Epithelial cell of proximal tubule (primary cell): ENCODE results near the gene NXPE3. TPM values are rescaled to one million over a fixed set of nuclear protein-coding genes. Genes with fewer than 3 reads are reported as not detected.
A peak's percentile ranks its signal among the peaks of the same experiment; 100 is the strongest.

ENCODE experiments used
- DNase-seq: peaks from one replicate; pipeline ENCODE4 v3.0.0-alpha.2; 2011; ENCODE audit warnings: low read depth
- H3K4me3 ChIP-seq: 2 replicates; pipeline ENCODE4 v1.5.1; 2011; ENCODE audit warnings: low read depth, mild to moderate bottlenecking, low read length
- total RNA-seq: library from RNA; depleted of rRNA; stranded (reverse); fragments of >200 nt; gene quantifications from 2 replicates; pipeline ENCODE4 v1.2.3, GENCODE V29; 2015
- TF ChIP-seq, protein P1 (sequence below): conservative IDR thresholded peaks from 2 replicates; pipeline ENCODE4 v1.5.1; 2012; ENCODE audit warnings: low read depth, mild to moderate bottlenecking, low read length

NXPE3 gene
- total RNA-seq, 1 donor from 2014 or later = 8.0 TPM

DNA sequence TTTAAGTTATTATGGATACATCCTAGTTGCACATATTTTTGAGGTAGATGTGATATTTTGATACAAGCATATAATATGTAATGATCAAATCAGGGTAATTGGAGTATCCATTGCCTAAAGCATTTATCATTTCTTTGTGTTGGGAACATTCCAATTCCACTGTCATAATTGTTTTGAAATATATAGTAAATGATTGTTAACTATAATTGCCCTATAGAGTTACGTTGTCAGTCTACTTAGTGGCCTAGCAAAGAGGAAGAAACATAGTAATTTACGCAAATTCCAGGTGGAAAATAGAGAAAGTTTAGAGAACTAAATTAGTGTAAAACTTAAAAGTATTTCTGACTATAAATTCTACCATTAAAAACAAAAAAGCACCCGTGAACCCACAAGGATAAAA lies 24.9 kb downstream of the NXPE3 start:
- TF ChIP-seq, protein P1, sequence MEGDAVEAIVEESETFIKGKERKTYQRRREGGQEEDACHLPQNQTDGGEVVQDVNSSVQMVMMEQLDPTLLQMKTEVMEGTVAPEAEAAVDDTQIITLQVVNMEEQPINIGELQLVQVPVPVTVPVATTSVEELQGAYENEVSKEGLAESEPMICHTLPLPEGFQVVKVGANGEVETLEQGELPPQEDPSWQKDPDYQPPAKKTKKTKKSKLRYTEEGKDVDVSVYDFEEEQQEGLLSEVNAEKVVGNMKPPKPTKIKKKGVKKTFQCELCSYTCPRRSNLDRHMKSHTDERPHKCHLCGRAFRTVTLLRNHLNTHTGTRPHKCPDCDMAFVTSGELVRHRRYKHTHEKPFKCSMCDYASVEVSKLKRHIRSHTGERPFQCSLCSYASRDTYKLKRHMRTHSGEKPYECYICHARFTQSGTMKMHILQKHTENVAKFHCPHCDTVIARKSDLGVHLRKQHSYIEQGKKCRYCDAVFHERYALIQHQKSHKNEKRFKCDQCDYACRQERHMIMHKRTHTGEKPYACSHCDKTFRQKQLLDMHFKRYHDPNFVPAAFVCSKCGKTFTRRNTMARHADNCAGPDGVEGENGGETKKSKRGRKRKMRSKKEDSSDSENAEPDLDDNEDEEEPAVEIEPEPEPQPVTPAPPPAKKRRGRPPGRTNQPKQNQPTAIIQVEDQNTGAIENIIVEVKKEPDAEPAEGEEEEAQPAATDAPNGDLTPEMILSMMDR = no peak
- DNase-seq = no peak
- H3K4me3 ChIP-seq = no peak overlapping the region

DNA sequence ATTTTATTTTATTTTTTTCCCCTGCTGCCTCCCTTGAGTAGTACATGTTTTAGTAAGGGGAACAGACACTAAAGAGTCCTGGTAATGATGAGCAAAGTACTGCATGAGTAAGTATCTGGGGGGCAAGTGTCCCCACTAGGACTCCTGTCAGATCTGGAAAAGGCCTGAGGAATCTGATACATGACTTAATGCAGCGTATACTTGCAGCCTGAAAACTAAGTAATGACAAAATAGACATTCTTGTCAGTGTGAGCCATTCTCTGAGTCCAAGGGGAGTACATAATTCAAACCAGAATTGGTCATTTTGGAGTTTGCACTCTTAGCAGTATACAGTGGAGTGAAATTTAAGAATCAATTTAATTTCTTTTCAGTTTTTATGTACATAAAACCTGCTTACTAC lies 27.5 kb downstream of the NXPE3 start:
- H3K4me3 ChIP-seq = no peak overlapping the region
- no peak for DNase-seq
- TF ChIP-seq, protein P1 = no peak

DNA sequence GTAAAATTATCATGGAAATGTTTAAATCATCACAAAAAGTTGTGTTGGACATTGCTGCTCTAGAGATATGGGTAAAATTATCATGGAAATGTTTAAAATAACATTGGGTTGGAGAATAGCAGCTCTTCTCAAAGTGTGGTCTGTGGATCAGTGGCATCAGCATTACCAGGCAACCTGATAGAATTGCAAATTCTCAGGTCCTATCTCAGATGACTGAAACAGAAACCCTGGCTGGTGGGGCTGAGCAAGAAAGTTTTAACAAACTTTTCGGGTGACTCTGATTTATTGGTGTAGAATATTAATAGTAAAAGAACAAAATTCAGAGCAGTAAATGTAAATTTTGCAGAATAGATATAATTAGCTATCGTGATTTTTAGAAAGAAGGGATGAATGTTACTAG lies 28.9 kb downstream of the NXPE3 start:
- H3K4me3 ChIP-seq = no peak overlapping the region
- DNase-seq = no peak
- TF ChIP-seq, protein P1 = no peak

DNA sequence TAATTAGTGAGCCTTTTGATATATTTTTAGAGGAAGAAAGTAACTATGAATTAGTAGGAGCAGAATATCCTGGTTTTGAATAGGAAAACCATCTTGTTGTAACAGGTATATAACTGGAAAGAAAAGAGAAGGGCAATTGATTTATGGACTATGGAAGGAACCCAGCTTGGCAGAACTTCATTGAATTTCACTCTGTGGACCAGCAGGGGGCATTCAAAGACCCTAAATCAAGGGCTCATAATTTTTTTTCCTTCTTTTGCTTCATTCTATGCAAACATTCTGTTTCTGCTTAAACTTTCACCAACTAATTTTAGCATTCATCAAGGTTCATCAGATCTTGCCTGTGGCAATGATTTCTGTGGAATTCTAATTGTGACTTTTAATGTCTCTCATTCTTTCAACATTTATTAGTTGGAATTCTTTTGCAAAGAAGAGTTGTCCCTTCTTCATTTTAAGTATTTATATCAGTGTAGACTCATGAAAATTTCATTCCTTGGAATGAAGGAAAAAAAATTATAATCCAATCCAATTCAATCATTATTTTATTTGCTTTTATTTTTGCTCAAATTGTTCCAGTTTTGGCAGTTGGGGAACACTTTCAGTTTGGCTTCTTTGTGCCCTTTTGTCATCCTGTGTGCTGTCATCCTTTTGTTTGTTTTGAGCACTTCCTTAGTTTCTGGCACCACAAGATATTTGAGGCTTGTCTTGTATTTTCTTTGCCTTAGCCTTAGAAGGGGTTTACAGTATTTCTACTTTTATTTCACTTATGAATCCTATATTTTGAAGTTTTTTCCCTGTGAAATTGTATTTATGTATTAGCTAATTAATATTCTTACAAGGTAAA lies 30.4 kb downstream of the NXPE3 start:
- TF ChIP-seq, protein P1 = peak; percentile 74
- no peak overlapping the region for H3K4me3 ChIP-seq
- DNase-seq = no peak

DNA sequence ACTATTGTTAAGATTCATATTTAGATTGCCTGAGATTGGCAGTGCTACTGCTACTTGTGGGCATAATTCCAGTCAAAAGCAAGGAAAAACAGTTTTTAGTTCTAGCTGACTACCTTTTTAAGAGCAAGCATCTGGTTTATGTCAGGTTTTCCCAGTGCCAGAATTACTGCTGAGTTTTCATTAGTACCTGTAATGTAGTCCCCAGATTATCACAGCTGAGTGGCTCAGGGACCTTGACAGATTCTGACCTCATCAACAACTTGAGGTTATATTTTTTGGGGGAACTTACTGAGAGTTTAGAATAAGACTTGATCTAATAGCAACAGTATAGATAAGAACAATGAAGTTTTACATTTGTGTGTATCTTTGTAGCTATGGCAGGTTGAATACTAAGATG lies 31.0 kb downstream of the NXPE3 start:
- no peak overlapping the region for H3K4me3 ChIP-seq
- DNase-seq = no peak
- TF ChIP-seq, protein P1 = no peak

DNA sequence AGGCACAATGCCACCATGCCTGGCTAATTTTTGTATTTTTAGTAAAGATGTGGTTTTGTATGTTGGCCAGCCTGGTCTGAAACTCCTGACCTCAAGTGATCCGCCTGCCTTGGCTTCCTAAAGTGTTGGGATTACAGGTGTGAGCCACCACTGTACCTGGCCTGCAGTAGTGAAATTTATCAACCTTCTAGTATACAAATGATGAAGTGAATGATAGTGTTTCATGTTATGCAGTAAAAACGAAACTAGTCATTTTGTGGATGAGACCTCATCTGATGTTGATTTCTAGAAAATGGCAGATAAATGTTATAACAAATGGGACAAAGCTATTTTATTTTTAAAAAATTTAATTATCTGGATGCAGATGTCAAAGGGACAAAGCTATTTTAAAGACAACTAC lies 32.9 kb downstream of the NXPE3 start:
- no peak overlapping the region for H3K4me3 ChIP-seq
- TF ChIP-seq, protein P1 = no peak
- DNase-seq = no peak

DNA sequence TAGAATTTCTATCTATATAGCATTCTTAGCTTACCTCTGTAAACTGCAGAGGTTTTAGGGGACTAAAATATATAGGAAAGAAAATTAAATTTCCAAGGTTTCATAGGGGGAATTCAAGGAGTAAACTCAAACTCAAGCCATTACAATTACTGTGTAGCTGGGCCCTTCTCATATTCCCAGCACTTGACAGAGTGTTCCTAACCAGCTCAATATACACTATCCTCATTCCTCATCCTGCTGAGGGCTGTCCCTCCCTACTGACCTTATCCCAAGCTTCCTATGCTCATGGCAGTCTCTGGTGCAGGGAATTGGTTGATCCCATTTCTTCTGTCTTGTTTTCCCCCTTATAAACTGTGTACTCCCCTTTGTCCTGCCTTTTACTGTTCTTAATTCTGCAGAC lies 33.9 kb downstream of the NXPE3 start:
- no peak for DNase-seq
- no peak overlapping the region for H3K4me3 ChIP-seq
- TF ChIP-seq, protein P1 = no peak
